Measurements from ENCODE around the gene LHX3. TPM values are rescaled to one million over a fixed set of nuclear protein-coding genes. Genes with fewer than 3 reads are reported as not detected.
A peak's percentile ranks its signal among the peaks of the same experiment; 100 is the strongest.

The LHX3 gene
- total RNA-seq (not detected), polyA plus RNA-seq (not detected)
- long read RNA-seq, donor 1, result 0 reads
- long read RNA-seq, donor 2, result 0 reads
- long read RNA-seq, donor 3, result 0 reads
- long read RNA-seq, donor 4, result 0 reads
- long read RNA-seq, donor 5, result 0 reads
- long read RNA-seq, donor 6, result 0 reads
- long read RNA-seq, donor 7, result 0 reads
- long read RNA-seq, donor 8, result 0 reads
- long read RNA-seq, donor 9, result 0 reads
- long read RNA-seq, donor 10, result 0 reads

DNA sequence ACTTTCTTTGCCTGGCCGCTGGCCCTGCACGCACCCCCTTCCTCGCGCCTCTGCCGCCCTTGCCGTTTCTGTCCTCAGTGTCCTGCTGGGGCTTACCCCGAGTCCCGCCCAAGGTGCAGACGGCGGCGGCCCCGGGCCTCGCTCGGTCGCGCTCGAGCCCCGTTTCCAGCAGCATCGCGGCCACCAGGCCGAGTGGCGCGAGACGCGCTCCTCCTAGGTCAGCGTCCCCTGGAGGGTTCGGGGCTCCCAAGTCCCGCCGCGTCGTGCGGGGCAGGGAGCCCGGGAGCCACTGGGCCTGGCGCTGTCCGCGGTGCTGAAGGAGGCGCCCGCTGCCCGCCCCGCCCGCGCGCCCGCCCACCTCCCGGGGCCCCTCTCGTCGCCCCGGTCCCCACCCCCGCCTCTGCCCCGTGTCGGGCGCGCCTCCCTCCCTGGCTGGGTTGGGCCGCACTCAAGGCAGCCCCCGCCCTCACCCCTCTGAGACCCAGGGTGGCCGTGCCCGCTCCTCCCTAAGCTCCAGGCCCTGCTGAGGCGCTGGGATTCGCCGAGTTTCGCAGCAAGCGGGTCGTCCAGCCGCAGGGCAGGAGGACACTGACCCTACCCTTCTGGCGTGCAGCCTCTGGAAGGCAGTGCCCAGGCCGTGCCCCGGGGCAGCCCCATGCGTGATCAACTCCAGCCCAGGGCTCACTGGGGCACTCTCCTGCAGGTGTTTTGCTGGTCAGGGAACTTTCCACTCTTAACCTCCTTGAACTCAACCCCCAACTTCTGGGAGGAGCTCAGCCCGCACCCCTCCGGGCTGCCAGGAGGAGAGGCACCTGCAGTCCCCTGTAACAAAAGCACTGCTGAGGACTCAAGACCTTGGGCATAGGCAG lies at the start of gene LHX3:
LHX3 (minus strand) TSS at position 291 of the 869 bp plus-strand sequence; CDS start at position 175, 116 bp downstream.
- Histone ChIP-seq H3K27me3 (peaks cover 33 to 58% (median 57%) of the 10 kb centered on the region in 3 donors), H3K36me3 (peaks cover 0 to 32% (median 26%) of the 10 kb centered on the region in 4 donors), H3K4me1 (peaks cover 0 to 27% (median 4%) of the 10 kb centered on the region in 4 donors), H3K9me3 (no peaks in the 10 kb centered on the region), H3K27ac (no peak within 1 kb of the TSS), H3K4me3 (no peak within 1 kb of the TSS)
- DNase-seq, result peak in 1 of 2 donors; percentile 71
- intact Hi-C loops (cut with DNase I; ENCODE audit: low total_unique reads), result no loop called here
- WGBS, 5 donors, result 7 to 33% (median 11%) methylated on average over 14 to 70 of the region's 70 CpGs
- no peak for TF ChIP-seq EP300 (IDR thresholded peaks at IDR 0.05)
- TF ChIP-seq, protein P1, sequence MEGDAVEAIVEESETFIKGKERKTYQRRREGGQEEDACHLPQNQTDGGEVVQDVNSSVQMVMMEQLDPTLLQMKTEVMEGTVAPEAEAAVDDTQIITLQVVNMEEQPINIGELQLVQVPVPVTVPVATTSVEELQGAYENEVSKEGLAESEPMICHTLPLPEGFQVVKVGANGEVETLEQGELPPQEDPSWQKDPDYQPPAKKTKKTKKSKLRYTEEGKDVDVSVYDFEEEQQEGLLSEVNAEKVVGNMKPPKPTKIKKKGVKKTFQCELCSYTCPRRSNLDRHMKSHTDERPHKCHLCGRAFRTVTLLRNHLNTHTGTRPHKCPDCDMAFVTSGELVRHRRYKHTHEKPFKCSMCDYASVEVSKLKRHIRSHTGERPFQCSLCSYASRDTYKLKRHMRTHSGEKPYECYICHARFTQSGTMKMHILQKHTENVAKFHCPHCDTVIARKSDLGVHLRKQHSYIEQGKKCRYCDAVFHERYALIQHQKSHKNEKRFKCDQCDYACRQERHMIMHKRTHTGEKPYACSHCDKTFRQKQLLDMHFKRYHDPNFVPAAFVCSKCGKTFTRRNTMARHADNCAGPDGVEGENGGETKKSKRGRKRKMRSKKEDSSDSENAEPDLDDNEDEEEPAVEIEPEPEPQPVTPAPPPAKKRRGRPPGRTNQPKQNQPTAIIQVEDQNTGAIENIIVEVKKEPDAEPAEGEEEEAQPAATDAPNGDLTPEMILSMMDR (IDR thresholded peaks at IDR 0.05), result no peak
- TF ChIP-seq POLR2A (IDR thresholded peaks at IDR 0.05), result no peak
- no peak for TF ChIP-seq POLR2AphosphoS5 (IDR thresholded peaks at IDR 0.05)

DNA sequence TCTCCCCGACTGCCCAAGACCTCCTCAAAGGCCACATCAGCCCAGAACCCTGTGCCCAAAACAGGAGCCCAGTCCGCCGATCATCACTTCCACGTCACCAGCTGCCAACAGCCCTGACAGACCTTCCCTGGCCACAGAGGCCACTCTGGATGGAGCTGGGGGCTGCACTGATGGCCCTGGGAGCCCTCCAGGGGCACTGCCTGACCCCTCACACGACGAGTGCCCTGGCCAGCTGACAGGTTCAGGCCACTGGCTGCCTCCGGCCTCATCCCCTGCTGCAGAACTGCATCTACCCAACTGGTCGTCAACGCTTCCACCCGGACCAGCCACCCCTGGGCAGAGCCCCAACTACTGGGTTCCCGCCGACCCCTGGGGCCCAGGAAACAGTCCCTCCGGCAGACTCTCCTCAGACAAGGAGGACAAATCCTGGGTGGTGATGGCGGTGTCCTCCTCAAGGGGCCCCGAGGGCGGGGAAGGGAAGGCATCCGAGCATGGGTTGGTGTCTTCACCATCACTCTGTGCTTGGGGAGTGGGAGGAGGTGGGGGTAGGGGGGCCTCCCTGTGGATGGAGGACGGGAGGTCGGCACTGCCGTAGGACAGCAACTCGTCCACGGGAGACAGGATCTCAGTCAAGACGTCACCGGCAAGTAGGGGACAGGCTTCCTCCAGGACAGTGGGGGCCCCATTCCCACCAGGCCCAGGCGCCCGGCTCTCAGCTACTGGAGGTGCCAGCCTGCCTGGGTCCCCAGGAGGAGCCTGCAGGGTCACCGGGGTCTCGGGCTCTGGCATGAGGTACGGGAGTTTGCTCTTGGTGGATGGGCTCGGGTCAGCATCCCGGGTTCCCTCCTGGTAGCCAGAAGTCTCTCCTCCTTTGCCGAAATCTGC lies 48.6 kb upstream of the LHX3 start:
- TF ChIP-seq, protein P1 (IDR thresholded peaks at IDR 0.05), result no peak
- TF ChIP-seq POLR2A (IDR thresholded peaks at IDR 0.05) (no peak), EP300 (IDR thresholded peaks at IDR 0.05) (no peak), POLR2AphosphoS5 (IDR thresholded peaks at IDR 0.05) (no peak)
- H3K27me3 ChIP-seq, result peaks cover 0 to 59% (median 8%) of the 10 kb centered on the region in 3 donors
- no peaks in the 10 kb centered on the region for H3K4me1 ChIP-seq
- no peaks in the 10 kb centered on the region for H3K9me3 ChIP-seq
- intact Hi-C loops (cut with DNase I; ENCODE audit: low total_unique reads), result no loop called here
- no peak overlapping the region for H3K4me3 ChIP-seq
- no peak overlapping the region for H3K27ac ChIP-seq
- DNase-seq, result no peak
- WGBS, 5 donors, result 74 to 81% (median 77%) methylated on average over 17 to 32 of the region's 32 CpGs
- H3K36me3 ChIP-seq, result no peaks in the 10 kb centered on the region

DNA sequence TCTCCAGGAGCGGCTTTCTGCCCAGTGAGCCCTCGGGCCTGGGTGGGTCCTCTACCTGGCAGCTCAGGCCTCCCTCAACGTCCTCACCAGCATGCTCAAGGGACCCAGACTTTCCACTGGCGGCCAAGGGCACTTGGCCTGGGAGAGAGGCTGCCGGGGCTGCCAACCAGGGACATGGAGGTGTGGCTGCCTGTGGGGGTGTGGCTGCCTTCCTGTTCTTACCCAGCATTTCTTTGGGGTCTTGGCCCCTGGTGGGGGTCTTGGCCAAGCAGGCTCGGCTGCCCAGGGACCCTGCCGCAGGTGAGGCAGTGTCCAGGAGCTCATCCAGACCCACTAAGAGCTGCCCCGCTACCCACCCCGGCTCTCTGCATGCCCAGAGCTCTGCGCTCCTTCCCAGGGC lies 47.9 kb upstream of the LHX3 start:
- no peaks in the 10 kb centered on the region for H3K9me3 ChIP-seq
- TF ChIP-seq POLR2AphosphoS5 (IDR thresholded peaks at IDR 0.05), result no peak
- TF ChIP-seq EP300 (IDR thresholded peaks at IDR 0.05), result no peak
- TF ChIP-seq, protein P1 (IDR thresholded peaks at IDR 0.05), result no peak
- TF ChIP-seq POLR2A (IDR thresholded peaks at IDR 0.05), result no peak
- H3K27me3 ChIP-seq, result peaks cover 0 to 54% (median 8%) of the 10 kb centered on the region in 3 donors
- DNase-seq, result no peak
- no peaks in the 10 kb centered on the region for H3K4me1 ChIP-seq
- no peak overlapping the region for H3K27ac ChIP-seq
- no peak overlapping the region for H3K4me3 ChIP-seq
- intact Hi-C loops (cut with DNase I; ENCODE audit: low total_unique reads), result no loop called here
- H3K36me3 ChIP-seq, result no peaks in the 10 kb centered on the region
- 80 to 87% (median 84%) methylated on average over 4 to 10 of the region's 10 CpGs for WGBS, 5 donors

DNA sequence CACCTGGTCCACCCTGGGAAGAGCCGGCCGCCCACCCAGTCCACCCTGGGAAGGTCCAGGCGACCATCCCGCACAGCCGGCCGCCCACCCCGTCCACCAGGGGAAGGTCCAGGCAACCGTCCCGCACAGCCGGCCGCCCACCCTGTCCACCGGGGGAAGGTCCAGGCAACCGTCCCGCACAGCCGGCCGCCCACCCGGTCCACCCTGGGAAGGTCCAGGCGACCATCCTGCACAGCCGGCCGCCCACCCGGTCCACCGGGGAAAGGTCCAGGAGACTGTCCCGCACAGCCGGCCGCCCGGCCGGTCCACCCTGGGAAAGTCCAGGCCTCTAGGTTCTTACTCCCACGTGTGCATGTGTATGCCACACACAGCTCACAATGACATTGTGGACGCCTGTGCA lies 47.4 kb upstream of the LHX3 start:
- intact Hi-C loops (cut with DNase I; ENCODE audit: low total_unique reads), result no loop called here
- 90 to 96% (median 92%) methylated on average over 19 to 29 of the region's 29 CpGs for WGBS, 5 donors
- no peaks in the 10 kb centered on the region for H3K4me1 ChIP-seq

More for the DNA sequence above, 47.4 kb upstream of the LHX3 start:
- TF ChIP-seq POLR2AphosphoS5 (IDR thresholded peaks at IDR 0.05) (no peak), POLR2A (IDR thresholded peaks at IDR 0.05) (no peak), EP300 (IDR thresholded peaks at IDR 0.05) (no peak)
- TF ChIP-seq, protein P1 (IDR thresholded peaks at IDR 0.05), result no peak
- no peaks in the 10 kb centered on the region for H3K36me3 ChIP-seq
- no peak overlapping the region for H3K4me3 ChIP-seq
- no peak for DNase-seq
- H3K27me3 ChIP-seq, result peaks cover 0 to 48% (median 8%) of the 10 kb centered on the region in 3 donors
- H3K27ac ChIP-seq, result no peak overlapping the region
- H3K9me3 ChIP-seq, result no peaks in the 10 kb centered on the region

Measured in stomach (tissue), 19 donors.